Peyer's patch (tissue), 4 donors: Measurements from ENCODE around the gene PRICKLE1.

Experiments used
- CTCF ChIP-seq, 6 experiments: fragments of 450-650 bp in 4 of 6; fragments of 200-600 bp in 2 of 6; sonication (generic) in 1 of 6; IDR thresholded peaks; one replicate each; pipeline ENCODE4 v1.5.1; 2017 to 2019; ENCODE audit warnings: antibody characterized with exemption in 6 of 6, mild to moderate bottlenecking in 3 of 6, moderate library complexity in 1 of 6
- POLR2A ChIP-seq, 2 donors: fragments of 450-650 bp; IDR thresholded peaks; one replicate each; pipeline ENCODE4 v1.5.1; 2017; ENCODE audit warnings: antibody characterized with exemption in 2 of 2, mild to moderate bottlenecking in 2 of 2, moderate library complexity in 2 of 2

GRCh38 chr12:42445891-42446290 is 143.7 kb downstream of the PRICKLE1 start:
- TF ChIP-seq CTCF (IDR thresholded peaks at IDR 0.05), result no peak
- no peak for TF ChIP-seq POLR2A (IDR thresholded peaks at IDR 0.05)
